Keratinocyte (primary cell): Measurements from ENCODE around the gene ZNF292. TPM values are rescaled to one million over a fixed set of nuclear protein-coding genes. Genes with fewer than 3 reads are reported as not detected.

Experiments
- DNase-seq: peaks from one replicate; pipeline ENCODE4 v3.0.0-alpha.2; 2011; ENCODE audit warnings: low read depth, missing footprints, low spot score
- FAIRE-seq: peaks from 2 replicates; lab custom pipeline; 2011; peaks lifted over from hg19 to GRCh38; lab: Jason Lieb, UNC
- H2AFZ ChIP-seq: 2 replicates; pipeline ENCODE4 v1.6.0; 2012; ENCODE audit warnings: low read length, control low read depth, inconsistent platforms; ENCODE audit not compliant: control insufficient read depth
- H3K27ac ChIP-seq: 2 replicates; pipeline ENCODE4 v1.5.1; 2011; ENCODE audit warnings: low read length; ENCODE audit not compliant: control insufficient read depth, insufficient read depth
- H3K27me3 ChIP-seq: 3 replicates; pipeline ENCODE4 v1.6.0; 2011; ENCODE audit warnings: low read length; ENCODE audit not compliant: control insufficient read depth, insufficient read depth; ENCODE audit errors: extremely low read depth
- H3K36me3 ChIP-seq, 2 experiments: 2 replicates in 1 of 2; 3 replicates in 1 of 2; pipeline ENCODE4 v1.5.1; 2011; ENCODE audit warnings: low read length in 2 of 2, mild to moderate bottlenecking in 1 of 2; ENCODE audit not compliant: control insufficient read depth in 2 of 2, insufficient read depth in 2 of 2; ENCODE audit errors: extremely low read depth in 1 of 2
- H3K4me1 ChIP-seq: 3 replicates; pipeline ENCODE4 v1.5.1; 2011; ENCODE audit warnings: low read length; ENCODE audit not compliant: control insufficient read depth, insufficient read depth; ENCODE audit errors: extremely low read depth
- H3K4me2 ChIP-seq: 3 replicates; pipeline ENCODE4 v1.6.0; 2011; ENCODE audit warnings: low read depth, low read length; ENCODE audit not compliant: control insufficient read depth, insufficient read depth; ENCODE audit errors: extremely low read depth
- H3K4me3 ChIP-seq, 3 experiments: fragments of 200-600 bp in 1 of 3; sonication (generic) in 1 of 3; 2 replicates in 2 of 3; 3 replicates in 1 of 3; pipeline ENCODE4 v1.5.1; 2011 to 2016; ENCODE audit warnings: low read length in 3 of 3, mild to moderate bottlenecking in 3 of 3, control low read depth in 2 of 3, inconsistent platforms in 1 of 3, low read depth in 1 of 3, mixed read lengths in 1 of 3, mixed run types in 1 of 3, moderate library complexity in 1 of 3; ENCODE audit not compliant: control insufficient read depth in 2 of 3, insufficient read depth in 2 of 3; ENCODE audit errors: extremely low read depth in 1 of 3
- H3K79me2 ChIP-seq: 2 replicates; pipeline ENCODE4 v1.6.0; 2012; ENCODE audit warnings: low read length; ENCODE audit not compliant: control insufficient read depth, insufficient read depth
- H3K9ac ChIP-seq: 3 replicates; pipeline ENCODE4 v1.6.0; 2011; ENCODE audit warnings: low read length; ENCODE audit not compliant: control insufficient read depth, insufficient read depth; ENCODE audit errors: extremely low read depth
- H3K9me1 ChIP-seq: 3 replicates; pipeline ENCODE4 v1.6.0; 2011; ENCODE audit warnings: low read length; ENCODE audit not compliant: control insufficient read depth, insufficient read depth; ENCODE audit errors: extremely low read depth
- H3K9me3 ChIP-seq: 2 replicates; pipeline ENCODE4 v1.5.1; 2012; ENCODE audit warnings: low read depth, low read length; ENCODE audit not compliant: control insufficient read depth
- H4K20me1 ChIP-seq: 3 replicates; pipeline ENCODE4 v1.6.0; 2011; ENCODE audit warnings: low read length; ENCODE audit not compliant: control insufficient read depth, insufficient read depth; ENCODE audit errors: extremely low read depth
- EZH2 ChIP-seq: IDR thresholded peaks from one replicate; pipeline ENCODE4 v1.6.1; 2012; ENCODE audit warnings: inconsistent platforms, mild to moderate bottlenecking, low read length, moderate library complexity
- dilution Hi-C: fragments of 300-500 bp; cut with MboI; formaldehyde crosslinking; loops from one replicate; pipeline ENCODE4 v1.7.0; 2020; ENCODE audit warnings: low sequenced_read_pairs; ENCODE audit not compliant: extremely low pct_ligation_motif_present
- polyA plus RNA-seq, 5 experiments: library from polyadenylated mRNA; depleted of rRNA in 3 of 5; stranded (reverse) in 3 of 5; stranded (forward) in 1 of 5; unstranded in 1 of 5; fragments of >200 nt; gene quantifications; 1 replicate in 1 of 5; 2 replicates in 3 of 5; 3 replicates in 1 of 5; pipeline versions ENCODE4 v1.2.1 to v1.2.3, GENCODE V29; 2011 to 2012; ENCODE audit warnings: missing spikeins in 2 of 5, low read depth in 1 of 5, low replicate concordance in 1 of 5
- TF ChIP-seq, protein P1 (sequence below), 3 experiments: IDR thresholded peaks in 1 of 3; conservative IDR thresholded peaks in 1 of 3; optimal IDR thresholded peaks in 1 of 3; 2 replicates in 2 of 3; 3 replicates in 1 of 3; pipeline versions ENCODE3 to v1.5.1; 2011; ENCODE audit warnings: low read length in 3 of 3, mild to moderate bottlenecking in 3 of 3, moderate library complexity in 2 of 3, control low read depth in 1 of 3, inconsistent platforms in 1 of 3; ENCODE audit not compliant: insufficient read depth in 2 of 3; ENCODE audit errors: extremely low read depth in 1 of 3

The ZNF292 gene
- polyA plus RNA-seq, 1 donor (not counting 4 experiments of a cell fraction or from before 2014, with no cell fraction given): 8.4 TPM

- H3K79me2 ChIP-seq: peaks cover 94% of the 10 kb centered on the region
- TF ChIP-seq EZH2: no peak
- TF ChIP-seq, protein P1, sequence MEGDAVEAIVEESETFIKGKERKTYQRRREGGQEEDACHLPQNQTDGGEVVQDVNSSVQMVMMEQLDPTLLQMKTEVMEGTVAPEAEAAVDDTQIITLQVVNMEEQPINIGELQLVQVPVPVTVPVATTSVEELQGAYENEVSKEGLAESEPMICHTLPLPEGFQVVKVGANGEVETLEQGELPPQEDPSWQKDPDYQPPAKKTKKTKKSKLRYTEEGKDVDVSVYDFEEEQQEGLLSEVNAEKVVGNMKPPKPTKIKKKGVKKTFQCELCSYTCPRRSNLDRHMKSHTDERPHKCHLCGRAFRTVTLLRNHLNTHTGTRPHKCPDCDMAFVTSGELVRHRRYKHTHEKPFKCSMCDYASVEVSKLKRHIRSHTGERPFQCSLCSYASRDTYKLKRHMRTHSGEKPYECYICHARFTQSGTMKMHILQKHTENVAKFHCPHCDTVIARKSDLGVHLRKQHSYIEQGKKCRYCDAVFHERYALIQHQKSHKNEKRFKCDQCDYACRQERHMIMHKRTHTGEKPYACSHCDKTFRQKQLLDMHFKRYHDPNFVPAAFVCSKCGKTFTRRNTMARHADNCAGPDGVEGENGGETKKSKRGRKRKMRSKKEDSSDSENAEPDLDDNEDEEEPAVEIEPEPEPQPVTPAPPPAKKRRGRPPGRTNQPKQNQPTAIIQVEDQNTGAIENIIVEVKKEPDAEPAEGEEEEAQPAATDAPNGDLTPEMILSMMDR (optimal IDR thresholded peaks at IDR 0.05 in 1 of 3, IDR thresholded peaks at IDR 0.05 in 1 of 3, conservative IDR thresholded peaks at IDR 0.05 in 1 of 3; ENCODE audit: extremely low read depth in 1 of 3, insufficient read depth in 2 of 3, low read length in 3 of 3): no peak
- no peaks in the 10 kb centered on the region for H3K36me3 ChIP-seq
- DNase-seq (no peak), FAIRE-seq (no peak)
- H3K9me1 ChIP-seq: peaks cover 3% of the 10 kb centered on the region
- H3K4me1 ChIP-seq: peaks cover 6% of the 10 kb centered on the region
- dilution Hi-C loops: no loop called here
- H4K20me1 ChIP-seq: peaks cover 5% of the 10 kb centered on the region
- H3K4me2 ChIP-seq: no peak overlapping the region
- no peak overlapping the region for H3K27ac ChIP-seq
- no peaks in the 10 kb centered on the region for H3K9me3 ChIP-seq
- H3K9ac ChIP-seq: no peak overlapping the region
- H3K4me3 ChIP-seq: no peak overlapping the region
- no peaks in the 10 kb centered on the region for H3K27me3 ChIP-seq
- H2AFZ ChIP-seq: no peak overlapping the region
Observed at GRCh38 chr6:87171938-87172633, 16.7 kb downstream of the ZNF292 start.

DNA sequence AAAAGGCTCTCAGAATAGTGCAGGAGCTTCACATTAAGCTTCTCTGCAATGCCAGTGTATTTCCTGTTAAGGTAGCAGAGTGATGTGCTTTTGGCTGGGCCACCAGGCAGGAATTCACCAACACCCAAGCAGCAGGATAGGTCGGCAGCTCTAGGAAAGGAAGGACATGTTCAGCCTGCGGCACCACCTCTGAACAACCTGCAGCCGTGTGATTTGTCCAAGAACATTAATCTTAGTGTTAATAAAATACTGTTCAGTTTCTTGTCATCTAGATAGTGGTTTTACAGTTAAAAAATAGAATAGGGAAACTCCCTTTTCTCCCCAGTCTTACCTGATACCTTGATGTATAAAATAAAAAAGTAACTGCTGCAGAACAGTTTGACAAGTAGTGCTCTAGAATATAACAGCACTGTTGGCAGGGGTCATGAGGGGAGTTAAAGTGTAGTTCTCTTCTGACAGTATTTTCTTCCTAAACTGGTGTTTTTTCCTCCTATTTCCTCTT, 18.8 kb downstream of the ZNF292 start:
- TF ChIP-seq, protein P1 (optimal IDR thresholded peaks at IDR 0.05 in 1 of 3, IDR thresholded peaks at IDR 0.05 in 1 of 3, conservative IDR thresholded peaks at IDR 0.05 in 1 of 3; ENCODE audit: extremely low read depth in 1 of 3, insufficient read depth in 2 of 3, low read length in 3 of 3): no peak
- no peak for TF ChIP-seq EZH2
- Histone ChIP-seq H4K20me1 (peaks cover 5% of the 10 kb centered on the region), H3K4me2 (no peak overlapping the region), H3K9ac (no peak overlapping the region), H3K4me3 (no peak overlapping the region), H3K27me3 (no peaks in the 10 kb centered on the region), H3K36me3 (no peaks in the 10 kb centered on the region), H3K9me1 (peaks cover 3% of the 10 kb centered on the region), H3K4me1 (peaks cover 6% of the 10 kb centered on the region), H3K27ac (no peak overlapping the region), H3K9me3 (no peaks in the 10 kb centered on the region), H3K79me2 (peaks cover 92% of the 10 kb centered on the region), H2AFZ (no peak overlapping the region)
- peak; percentile 52 for FAIRE-seq
- dilution Hi-C loops: no loop called here
- DNase-seq: no peak
